H1 (cell line): ENCODE measurements around the gene P2RX7. TPM values are rescaled to one million over a fixed set of nuclear protein-coding genes. Genes with fewer than 3 reads are reported as not detected.

Source experiments
- ATF2 ChIP-seq: IDR thresholded peaks from 2 replicates; pipeline ENCODE4 v1.6.1; 2012; ENCODE audit warnings: low read length, inconsistent platforms
- ATF3 ChIP-seq: IDR thresholded peaks from 2 replicates; pipeline ENCODE4 v1.6.1; 2011; ENCODE audit warnings: low read depth, mild to moderate bottlenecking, low read length; ENCODE audit not compliant: insufficient read depth
- CTCF ChIP-seq, 3 experiments: IDR thresholded peaks; 1 replicate in 2 of 3; 2 replicates in 1 of 3; pipeline versions ENCODE4 v1.5.1 to v1.6.1; 2011; ENCODE audit warnings: low read length in 3 of 3, mild to moderate bottlenecking in 3 of 3, inconsistent platforms in 2 of 3, low read depth in 1 of 3, moderate library complexity in 1 of 3; ENCODE audit not compliant: insufficient read depth in 1 of 3; ENCODE audit errors: control extremely low read depth in 1 of 3
- EGR1 ChIP-seq: IDR thresholded peaks from 2 replicates; pipeline ENCODE4 v1.6.1; 2011; ENCODE audit warnings: low read depth, low read length, borderline replicate concordance
- SP2 ChIP-seq: IDR thresholded peaks from 2 replicates; pipeline ENCODE4 v1.6.1; 2012; ENCODE audit warnings: mild to moderate bottlenecking, low read length, inconsistent platforms
- TAF1 ChIP-seq: IDR thresholded peaks from 2 replicates; pipeline ENCODE4 v1.6.1; 2011; ENCODE audit warnings: mild to moderate bottlenecking, low read depth, low read length
- polyA plus RNA-seq, 7 experiments: library from polyadenylated mRNA; depleted of rRNA in 3 of 7; stranded (reverse) in 5 of 7; unstranded in 2 of 7; fragments of >200 nt in 5 of 7; fragments of 200-250 nt in 2 of 7; gene quantifications; 1 replicate in 5 of 7; 2 replicates in 1 of 7; 4 replicates in 1 of 7; pipeline versions ENCODE4 v1.2.1 to v1.2.3, GENCODE V29; 2011 to 2013; ENCODE audit warnings: missing spikeins in 2 of 7, mixed read lengths in 2 of 7
- total RNA-seq: library from RNA; stranded (reverse); fragmentation: NEBNext Ultra II Directional; extraction: Animal tissue kit (Norgen Biotek cat#: 25700); gene quantifications from 2 replicates; pipeline ENCODE4 v1.2.1, GENCODE V29; 2021

The P2RX7 gene
- total and polyA plus RNA-seq, 2 of the 8 experiments (the other 6 are each of a cell fraction or from before 2014, with no cell fraction given): 0.38 to 0.56 TPM

GRCh38 chr12:121232977-121233627, 100.4 kb downstream of the P2RX7 start (continued):
- TF ChIP-seq CTCF (IDR thresholded peaks at IDR 0.05; ENCODE audit: control extremely low read depth in 1 of 3, insufficient read depth in 1 of 3, low read depth in 1 of 3, low read length in 3 of 3) (peak; percentile 48 to 53 (median 53)), TAF1 (no peak), ATF3 (no peak), SP2 (no peak), ATF2 (no peak), EGR1 (no peak)
